Measurements from ENCODE around the gene SAMD4A. TPM values are rescaled to one million over a fixed set of nuclear protein-coding genes. Genes with fewer than 3 reads are reported as not detected.

Gene SAMD4A
- total RNA-seq, 1 experiment from 2014 or later, result 9.6 TPM

- Histone ChIP-seq H3K27ac (ENCODE audit: insufficient read length, low read depth, low read length) (no peak overlapping the region), H2AFZ (ENCODE audit: low read length) (no peak overlapping the region), H3K14ac (ENCODE audit: insufficient read depth, low read length) (no peak overlapping the region), H3K18ac (ENCODE audit: insufficient read length, low read depth, low read length) (no peak overlapping the region), H4K20me1 (ENCODE audit: control insufficient read depth, insufficient read depth, insufficient read length) (no peaks in the 10 kb centered on the region), H3K79me1 (ENCODE audit: insufficient read depth, low read depth, low read length, poor library complexity, severe bottlenecking) (no peaks in the 10 kb centered on the region), H2BK12ac (ENCODE audit: insufficient read length, low read depth, low read length) (no peak overlapping the region), H2BK120ac (ENCODE audit: low read depth, low read length, poor library complexity, severe bottlenecking) (no peak overlapping the region), H3K4me2 (ENCODE audit: insufficient read depth, insufficient read length, low read length) (no peak overlapping the region), H3K4ac (ENCODE audit: low read depth, low read length) (no peak overlapping the region), H4K91ac (ENCODE audit: insufficient read length, low read depth, low read length) (no peak overlapping the region), H3K79me2 (ENCODE audit: insufficient read depth, low read length) (no peaks in the 10 kb centered on the region), H3K27me3 (ENCODE audit: insufficient read depth, low read length) (no peaks in the 10 kb centered on the region), H3K23ac (ENCODE audit: insufficient read length, low read depth, low read length) (no peak overlapping the region), H2BK5ac (ENCODE audit: insufficient read length, low read length) (no peak overlapping the region), H3K23me2 (ENCODE audit: insufficient read length, low read depth, low read length, poor library complexity, severe bottlenecking) (no peaks in the 10 kb centered on the region), H3K4me1 (ENCODE audit: insufficient read depth, low read length) (peaks cover 3% of the 10 kb centered on the region; the same call in 1 of the 2 replicates), H4K8ac (replicated peaks; ENCODE audit: insufficient read length, low read depth, low read length) (no peak overlapping the region), H4K5ac (ENCODE audit: insufficient read length, low read depth, low read length) (no peak overlapping the region), H2BK15ac (ENCODE audit: low read depth, low read length) (no peak overlapping the region), H2AK5ac (ENCODE audit: insufficient read length, low read length) (no peak overlapping the region), H2BK20ac (ENCODE audit: low read depth, low read length, poor library complexity, severe bottlenecking) (no peak overlapping the region), H3K9ac (ENCODE audit: extremely low read depth, insufficient read length, low read length) (no peak overlapping the region), H3T11ph (ENCODE audit: low read length) (no peak overlapping the region), H3K56ac (ENCODE audit: insufficient read length, low read depth, low read length) (no peak overlapping the region), H3K9me3 (ENCODE audit: control insufficient read depth, low read depth, low read length) (no peaks in the 10 kb centered on the region)
- Mint-ChIP-seq H3K9me3 (no peaks in the 10 kb centered on the region), H3K27ac (peak overlapping the region in 1 of 3 experiments; percentile 9; a peak in 1 of 7 replicates), H3K27me3 (ENCODE audit: low read depth) (no peaks in the 10 kb centered on the region), H3K4me3 (no peak overlapping the region), H3K36me3 (ENCODE audit: insufficient read depth in 1 of 3, low read depth in 3 of 3) (no peaks in the 10 kb centered on the region; a peak in 1 of 7 replicates), H3K4me1 (peaks cover 8 to 13% of the 10 kb centered on the region in 2 experiments)
- whole genome bisulfite sequencing (ENCODE audit: extremely low coverage, insufficient read length, low lambda C conversion rate), result no CpG with 5 or more reads among the region's 7 CpGs
- TF ChIP-seq CTCF (conservative IDR thresholded peaks at IDR 0.05), result no peak
- DNase-seq, result no peak
These were observed 172.6 kb downstream of the SAMD4A start for GRCh38 chr14:54739514-54739913.
